Osteoblast (primary cell): ENCODE data around the gene FAM83G. TPM values are rescaled to one million over a fixed set of nuclear protein-coding genes. Genes with fewer than 3 reads are reported as not detected.

Experiments used
- DNase-seq: peaks from one replicate; pipeline ENCODE4 v3.0.0; 2011; ENCODE audit warnings: low spot score, mixed read lengths; ENCODE audit not compliant: insufficient read length; ENCODE audit errors: missing footprints
- H2AFZ ChIP-seq: 2 replicates; pipeline ENCODE4 v1.6.0; 2011; ENCODE audit warnings: mild to moderate bottlenecking, low read length
- H3K27ac ChIP-seq: 2 replicates; pipeline ENCODE4 v1.5.1; 2011; ENCODE audit warnings: mild to moderate bottlenecking, low read depth, low read length, moderate library complexity
- H3K27me3 ChIP-seq: 2 replicates; pipeline ENCODE4 v1.6.0; 2012; ENCODE audit warnings: mild to moderate bottlenecking, control low read depth, inconsistent platforms, low read length, moderate library complexity; ENCODE audit not compliant: insufficient read depth
- H3K36me3 ChIP-seq: 2 replicates; pipeline ENCODE4 v1.5.1; 2011; ENCODE audit warnings: mild to moderate bottlenecking, low read length, control low read depth, moderate library complexity; ENCODE audit not compliant: insufficient read depth
- H3K4me1 ChIP-seq: 2 replicates; pipeline ENCODE4 v1.5.1; 2011; ENCODE audit warnings: mild to moderate bottlenecking, low read length, control low read depth, moderate library complexity; ENCODE audit not compliant: insufficient read depth
- H3K4me2 ChIP-seq: 2 replicates; pipeline ENCODE4 v1.6.0; 2011; ENCODE audit warnings: mild to moderate bottlenecking, low read length; ENCODE audit not compliant: insufficient read depth
- H3K4me3 ChIP-seq: fragments of 200-600 bp; sonication (generic); 3 replicates; pipeline ENCODE4 v1.5.1; 2012; ENCODE audit warnings: mild to moderate bottlenecking, low read length, inconsistent platforms; ENCODE audit not compliant: insufficient read depth
- H3K79me2 ChIP-seq: 2 replicates; pipeline ENCODE4 v1.6.0; 2012; ENCODE audit warnings: mild to moderate bottlenecking, low read length, control low read depth, inconsistent platforms; ENCODE audit not compliant: insufficient read depth
- H3K9me3 ChIP-seq: 2 replicates; pipeline ENCODE4 v1.5.1; 2011; ENCODE audit warnings: low read depth, low read length, control low read depth
- H4K20me1 ChIP-seq: 2 replicates; pipeline ENCODE4 v1.6.0; 2012; ENCODE audit warnings: mild to moderate bottlenecking, low read length, control low read depth; ENCODE audit not compliant: insufficient read depth
- CTCF ChIP-seq: IDR thresholded peaks from 2 replicates; pipeline ENCODE4 v1.5.1; 2011; ENCODE audit warnings: mild to moderate bottlenecking, low read depth, low read length, moderate library complexity; ENCODE audit errors: extremely low read depth
- total RNA-seq: library from RNA; depleted of rRNA; stranded (reverse); fragments of >200 nt; gene quantifications from 2 replicates; pipeline ENCODE4 v1.2.3, GENCODE V29; 2012

The FAM83G gene
- total RNA-seq, 1 donor: 11.6 TPM

DNA sequence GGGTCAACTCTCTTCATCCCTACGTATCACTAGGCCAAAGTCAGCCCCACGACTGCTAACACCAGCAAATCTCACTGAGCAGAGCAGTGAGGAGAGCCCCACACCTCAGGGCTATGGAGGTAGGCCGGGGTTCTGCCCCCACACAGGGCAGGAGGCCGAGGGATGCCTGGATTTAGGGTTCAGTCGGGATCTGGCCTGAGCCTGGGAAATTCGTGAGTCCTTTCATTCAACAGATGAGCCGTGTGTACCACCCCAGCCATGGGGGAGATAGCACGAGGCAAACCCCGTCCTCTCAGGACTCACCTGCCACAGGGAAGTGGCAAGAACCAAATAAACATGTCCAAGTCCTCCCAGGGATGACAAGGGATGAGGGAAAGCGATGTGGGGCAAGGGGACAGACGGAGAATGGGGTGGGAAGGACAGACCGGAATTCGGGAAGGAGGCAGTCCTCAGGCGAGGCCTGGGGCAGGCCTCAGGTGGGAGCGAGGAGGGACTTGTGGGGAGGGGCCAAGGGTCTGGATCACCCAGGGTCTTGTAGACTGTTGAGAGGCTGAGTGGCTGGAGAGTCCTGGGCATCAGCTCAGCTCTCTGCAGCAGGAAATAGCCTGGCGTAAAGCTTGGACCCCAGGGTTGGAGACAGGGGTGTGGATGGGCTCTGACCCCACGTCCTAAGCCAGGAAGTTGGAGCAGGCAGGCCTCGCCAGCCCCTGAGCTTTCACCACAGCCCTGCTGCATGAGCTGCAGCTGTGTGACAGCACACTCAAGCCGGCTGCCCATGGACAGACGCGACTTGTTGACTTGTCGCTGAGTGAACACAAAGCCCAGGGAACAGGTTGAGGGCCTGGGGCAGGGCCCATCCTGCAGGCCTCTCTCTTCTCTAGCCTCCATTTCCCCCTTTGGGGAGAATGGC is 7.9 kb upstream of the FAM83G start:
- Histone ChIP-seq H4K20me1 (no peaks in the 10 kb centered on the region), H2AFZ (no peak overlapping the region)

GRCh38 chr17:19011581-19011980 is 7.0 kb upstream of the FAM83G start:
- no peaks in the 10 kb centered on the region for H4K20me1 ChIP-seq
- no peaks in the 10 kb centered on the region for H3K36me3 ChIP-seq
- no peak overlapping the region for H3K4me3 ChIP-seq
- no peaks in the 10 kb centered on the region for H3K4me1 ChIP-seq
- H3K4me2 ChIP-seq: no peak overlapping the region
- no peak overlapping the region for H3K27ac ChIP-seq
- no peak for TF ChIP-seq CTCF
- no peak overlapping the region for H2AFZ ChIP-seq
- no peak for DNase-seq
- H3K9me3 ChIP-seq: no peaks in the 10 kb centered on the region
- H3K79me2 ChIP-seq: no peaks in the 10 kb centered on the region
- H3K27me3 ChIP-seq: no peaks in the 10 kb centered on the region

More for the DNA sequence above, 7.9 kb upstream of the FAM83G start:
- H3K79me2 ChIP-seq: no peaks in the 10 kb centered on the region
- TF ChIP-seq CTCF: no peak
- H3K9me3 ChIP-seq: no peaks in the 10 kb centered on the region
- H3K4me3 ChIP-seq: no peak overlapping the region
- no peaks in the 10 kb centered on the region for H3K4me1 ChIP-seq
- no peak for DNase-seq
- H3K36me3 ChIP-seq: no peaks in the 10 kb centered on the region
- H3K27ac ChIP-seq: no peak overlapping the region
- no peak overlapping the region for H3K4me2 ChIP-seq
- no peaks in the 10 kb centered on the region for H3K27me3 ChIP-seq

- H3K4me1 ChIP-seq: no peaks in the 10 kb centered on the region
- H3K4me2 ChIP-seq: no peak overlapping the region
- no peak for TF ChIP-seq CTCF
- no peak overlapping the region for H3K4me3 ChIP-seq
- no peaks in the 10 kb centered on the region for H3K9me3 ChIP-seq
- no peaks in the 10 kb centered on the region for H3K79me2 ChIP-seq
- no peaks in the 10 kb centered on the region for H3K27me3 ChIP-seq
- H3K27ac ChIP-seq: no peak overlapping the region
- no peaks in the 10 kb centered on the region for H3K36me3 ChIP-seq
- no peak for DNase-seq
- no peak overlapping the region for H2AFZ ChIP-seq
- H4K20me1 ChIP-seq: no peaks in the 10 kb centered on the region
These were observed 6.4 kb upstream of the FAM83G start for GRCh38 chr17:19010729-19011505.

GRCh38 chr17:19009970-19010369 is 5.4 kb upstream of the FAM83G start:
- H3K4me1 ChIP-seq: no peaks in the 10 kb centered on the region

More at GRCh38 chr17:19009970-19010369, 5.4 kb upstream of the FAM83G start:
- DNase-seq: no peak
- Histone ChIP-seq H3K36me3 (no peaks in the 10 kb centered on the region), H2AFZ (no peak overlapping the region), H3K4me3 (no peak overlapping the region), H3K27me3 (no peaks in the 10 kb centered on the region), H4K20me1 (no peaks in the 10 kb centered on the region), H3K79me2 (no peaks in the 10 kb centered on the region), H3K9me3 (no peaks in the 10 kb centered on the region), H3K27ac (no peak overlapping the region), H3K4me2 (no peak overlapping the region)
- no peak for TF ChIP-seq CTCF
